ENCODE data around the gene GH1. TPM values are rescaled to one million over a fixed set of nuclear protein-coding genes. Genes with fewer than 3 reads are reported as not detected.
A peak's percentile ranks its signal among the peaks of the same experiment; 100 is the strongest.
"Not testable (repeated sequence)": the region's sequence is repeated elsewhere in the genome, so short reads cannot be mapped to it uniquely, and the experiment has no call there.

GH1 gene
- total RNA-seq, 1 donor from 2014 or later, result not detected

GRCh38 chr17:63871646-63872365, 46.8 kb downstream of the GH1 start:
- not testable (repeated sequence) for H3K36me3 ChIP-seq (ENCODE audit: control insufficient read depth, insufficient read depth, low read length); H3K27me3 ChIP-seq (ENCODE audit: control insufficient read depth, insufficient read depth, low read length); H3K4me3 ChIP-seq (ENCODE audit: low read depth, low read length)
- peak; percentile 51 for DNase-seq (ENCODE audit: low read depth)

GRCh38 chr17:63870292-63870665, 48.4 kb downstream of the GH1 start:
- not testable (repeated sequence) for H3K36me3 ChIP-seq (ENCODE audit: control insufficient read depth, insufficient read depth, low read length); DNase-seq (ENCODE audit: low read depth); H3K4me3 ChIP-seq (ENCODE audit: low read depth, low read length); H3K27me3 ChIP-seq (ENCODE audit: control insufficient read depth, insufficient read depth, low read length)

- not testable (repeated sequence) for H3K4me3 ChIP-seq (ENCODE audit: low read depth, low read length); H3K27me3 ChIP-seq (ENCODE audit: control insufficient read depth, insufficient read depth, low read length); H3K36me3 ChIP-seq (ENCODE audit: control insufficient read depth, insufficient read depth, low read length)
- peak; percentile 14 for TF ChIP-seq CTCF (IDR thresholded peaks at IDR 0.05; ENCODE audit: insufficient read depth, low read length, poor library complexity, severe bottlenecking)
- peak; percentile 21 for DNase-seq (ENCODE audit: low read depth)
Observed at GRCh38 chr17:63869491-63870291, 48.9 kb downstream of the GH1 start.

Other genes starting within 250 kb of the GH1 start
- gene LIMD2, start 218.7 kb downstream of the GH1 start, total RNA-seq, result 153 and 158 TPM in 2 replicates
- gene STRADA, start 177.0 kb downstream of the GH1 start, total RNA-seq, result 17.2 and 18.6 TPM in 2 replicates
- gene CCDC47, start 145.2 kb downstream of the GH1 start, total RNA-seq, result 39.3 and 49.3 TPM in 2 replicates
- 55.1 and 55.7 TPM in 2 replicates for gene DDX42, start 144.7 kb downstream of the GH1 start, total RNA-seq
- gene PSMC5, start 91.4 kb downstream of the GH1 start, total RNA-seq, result 64.8 and 77.6 TPM in 2 replicates
- gene FTSJ3, start 91.2 kb downstream of the GH1 start, total RNA-seq, result 52.1 and 54.5 TPM in 2 replicates
- gene SMARCD2, start 76.2 kb downstream of the GH1 start, total RNA-seq, result 78.7 and 107 TPM in 2 replicates
- gene CSH2, start 45.2 kb downstream of the GH1 start, total RNA-seq, result not detected in 2 replicates
- not detected in 2 replicates for gene GH2, start 36.9 kb downstream of the GH1 start, total RNA-seq
- not detected in 2 replicates for gene CSH1, start 22.3 kb downstream of the GH1 start, total RNA-seq
- gene CSHL1, start 7.6 kb downstream of the GH1 start, total RNA-seq, result not detected in 2 replicates
- 0.14 TPM in 1 of 2 replicates, not detected in the other for gene CD79B, start 13.5 kb upstream of the GH1 start, total RNA-seq
- 0.07 and 0.33 TPM in 2 replicates for gene SCN4A, start 54.1 kb upstream of the GH1 start, total RNA-seq
- gene PRR29, start 79.5 kb upstream of the GH1 start, total RNA-seq, result 0.08 and 0.55 TPM in 2 replicates
- 11.5 and 12.9 TPM in 2 replicates for gene ICAM2, start 101.8 kb upstream of the GH1 start, total RNA-seq
- gene ERN1, start 211.3 kb upstream of the GH1 start, total RNA-seq, result 19.6 and 28.1 TPM in 2 replicates